Liver (tissue), 9 donors: ENCODE measurements around the gene ZNF2. TPM values are rescaled to one million over a fixed set of nuclear protein-coding genes. Genes with fewer than 3 reads are reported as not detected.

Source experiments
- DNase-seq: peaks from one replicate; pipeline ENCODE4 v3.0.0-alpha.2; 2017; ENCODE audit warnings: low spot score
- H3K27ac ChIP-seq, 2 donors: one replicate each; pipeline ENCODE4 v1.7.0; 2013; ENCODE audit warnings: inconsistent platforms in 2 of 2, low read length in 2 of 2, control low read depth in 1 of 2, low read depth in 1 of 2, mild to moderate bottlenecking in 1 of 2
- H3K27me3 ChIP-seq, 4 donors: one replicate each; pipeline versions ENCODE4 v1.6.1 to v1.7.0; 2013; ENCODE audit warnings: low read length in 3 of 4, inconsistent platforms in 1 of 4, mild to moderate bottlenecking in 1 of 4, moderate library complexity in 1 of 4; ENCODE audit not compliant: control insufficient read depth in 4 of 4, insufficient read depth in 4 of 4
- H3K36me3 ChIP-seq, 4 donors: one replicate each; pipeline versions ENCODE4 v1.6.1 to v1.7.0; 2013; ENCODE audit warnings: low read length in 3 of 4, mild to moderate bottlenecking in 3 of 4, low read depth in 1 of 4, moderate library complexity in 1 of 4; ENCODE audit not compliant: control insufficient read depth in 4 of 4, insufficient read depth in 3 of 4
- H3K4me1 ChIP-seq, 4 donors: one replicate each; pipeline versions ENCODE4 v1.6.1 to v1.7.0; 2013; ENCODE audit warnings: low read length in 3 of 4, mild to moderate bottlenecking in 3 of 4, moderate library complexity in 1 of 4; ENCODE audit not compliant: control insufficient read depth in 4 of 4, insufficient read depth in 4 of 4
- H3K4me3 ChIP-seq, 3 donors: one replicate each; pipeline versions ENCODE4 v1.6.1 to v1.7.0; 2013; ENCODE audit warnings: low read length in 3 of 3, control low read depth in 1 of 3, low read depth in 1 of 3, mild to moderate bottlenecking in 1 of 3
- H3K9ac ChIP-seq, 2 donors: one replicate each; pipeline ENCODE4 v1.7.0; 2013; ENCODE audit warnings: low read length in 2 of 2, mild to moderate bottlenecking in 2 of 2, moderate library complexity in 2 of 2, control low read depth in 1 of 2, low read depth in 1 of 2
- H3K9me3 ChIP-seq, 4 donors: one replicate each; pipeline versions ENCODE4 v1.6.1 to v1.7.0; 2013; ENCODE audit warnings: low read length in 3 of 4; ENCODE audit not compliant: control insufficient read depth in 4 of 4
- FOXA1 ChIP-seq: IDR thresholded peaks from 2 replicates; pipeline ENCODE4 v1.6.1; 2016; ENCODE audit warnings: antibody characterized with exemption
- FOXA2 ChIP-seq: IDR thresholded peaks from 2 replicates; pipeline ENCODE4 v1.6.1; 2016; ENCODE audit warnings: antibody characterized with exemption
- GABPA ChIP-seq, 2 donors: IDR thresholded peaks in 1 of 2; conservative IDR thresholded peaks in 1 of 2; 2 replicates each; pipeline ENCODE4 v1.6.1; 2016; ENCODE audit warnings: antibody characterized with exemption in 2 of 2, mild to moderate bottlenecking in 1 of 2, moderate library complexity in 1 of 2
- JUND ChIP-seq, 2 donors: IDR thresholded peaks; 2 replicates each; pipeline ENCODE4 v1.6.1; 2016; ENCODE audit warnings: antibody characterized with exemption in 2 of 2
- NR2F2 ChIP-seq: IDR thresholded peaks from 2 replicates; pipeline ENCODE4 v1.6.1; 2016; ENCODE audit warnings: antibody characterized with exemption
- RXRA ChIP-seq, 2 donors: IDR thresholded peaks; 2 replicates each; pipeline ENCODE4 v1.6.1; 2017 to 2018; ENCODE audit warnings: antibody characterized with exemption in 2 of 2, mild to moderate bottlenecking in 1 of 2
- YY1 ChIP-seq: IDR thresholded peaks from 2 replicates; pipeline ENCODE4 v1.6.1; 2016; ENCODE audit warnings: antibody characterized with exemption, mild to moderate bottlenecking
- WGBS: extraction: QIAGEN DNeasy Blood & Tissue Kit; methylation state at CpG from one replicate; pipeline ENCODE4 v1.1.7; 2013; 5-methylcytosine and 5-hydroxymethylcytosine counted together
- polyA plus RNA-seq, 2 donors: library from polyadenylated mRNA; stranded (reverse) in 1 of 2; unstranded in 1 of 2; fragments of 200-250 nt in 1 of 2; fragments of >200 nt in 1 of 2; fragmentation: Nextera tagmentation in 1 of 2; extraction: Ambion mirVana in 1 of 2; gene quantifications; one replicate each; pipeline versions ENCODE4 v1.2.1 to v1.2.3, GENCODE V29; 2013 to 2015
- total RNA-seq, 2 donors: library from RNA; depleted of rRNA; stranded (reverse); fragments of >200 nt; gene quantifications; one replicate each; pipeline ENCODE4 v1.2.3, GENCODE V29; 2014
- TF ChIP-seq, protein P1 (sequence below): IDR thresholded peaks from 2 replicates; pipeline ENCODE4 v1.6.1; 2016; ENCODE audit warnings: antibody characterized with exemption, mild to moderate bottlenecking
- TF ChIP-seq, protein P2 (sequence below): IDR thresholded peaks from 2 replicates; pipeline ENCODE4 v1.6.1; 2016; ENCODE audit warnings: antibody characterized with exemption
- TF ChIP-seq, protein P3 (sequence below): IDR thresholded peaks from 2 replicates; pipeline ENCODE4 v1.6.1; 2016; ENCODE audit warnings: antibody characterized with exemption
- TF ChIP-seq, protein P4 (sequence below): fragments of 150-350 bp; IDR thresholded peaks from 2 replicates; pipeline ENCODE4 v1.5.1; 2017; ENCODE audit warnings: improper control_type of control experiment, low read depth, low read length; ENCODE audit not compliant: missing input control
- TF ChIP-seq, protein P5 (sequence below): IDR thresholded peaks from 2 replicates; pipeline ENCODE4 v1.6.1; 2016; ENCODE audit warnings: antibody characterized with exemption
- donor health status: healthy.
- donor health status: healthy.
- donor health status: healthy.
- donor health status: healthy.
- donor health status: healthy.

Gene ZNF2
- total and polyA plus RNA-seq, 4 donors, result 1.0 to 3.0 (median 1.8) TPM

DNA sequence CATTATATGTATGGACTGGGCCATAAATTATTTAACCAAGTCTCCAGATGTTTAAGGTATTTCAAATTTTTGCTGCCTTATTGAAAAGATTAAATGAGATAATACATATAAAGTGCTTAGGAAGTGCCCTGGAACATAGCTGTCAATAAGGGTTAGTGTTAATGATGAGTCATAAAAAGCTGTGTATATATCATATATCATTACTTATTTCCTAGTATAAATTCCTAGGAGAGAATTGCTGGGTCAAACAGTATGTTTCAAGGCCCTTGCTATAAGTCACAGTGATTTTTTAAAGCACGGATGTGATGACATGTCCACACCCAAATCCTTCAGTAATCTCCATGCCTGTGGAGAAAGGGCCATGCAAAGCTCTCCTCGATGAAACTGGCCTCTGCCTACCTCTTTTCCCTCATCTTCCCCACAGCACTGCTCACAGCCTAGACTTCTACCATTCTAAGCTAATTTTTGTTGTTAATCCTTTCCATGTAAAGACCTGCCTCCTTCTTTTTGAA, 8.5 kb downstream of the ZNF2 start (continued):
- TF ChIP-seq, protein P1, sequence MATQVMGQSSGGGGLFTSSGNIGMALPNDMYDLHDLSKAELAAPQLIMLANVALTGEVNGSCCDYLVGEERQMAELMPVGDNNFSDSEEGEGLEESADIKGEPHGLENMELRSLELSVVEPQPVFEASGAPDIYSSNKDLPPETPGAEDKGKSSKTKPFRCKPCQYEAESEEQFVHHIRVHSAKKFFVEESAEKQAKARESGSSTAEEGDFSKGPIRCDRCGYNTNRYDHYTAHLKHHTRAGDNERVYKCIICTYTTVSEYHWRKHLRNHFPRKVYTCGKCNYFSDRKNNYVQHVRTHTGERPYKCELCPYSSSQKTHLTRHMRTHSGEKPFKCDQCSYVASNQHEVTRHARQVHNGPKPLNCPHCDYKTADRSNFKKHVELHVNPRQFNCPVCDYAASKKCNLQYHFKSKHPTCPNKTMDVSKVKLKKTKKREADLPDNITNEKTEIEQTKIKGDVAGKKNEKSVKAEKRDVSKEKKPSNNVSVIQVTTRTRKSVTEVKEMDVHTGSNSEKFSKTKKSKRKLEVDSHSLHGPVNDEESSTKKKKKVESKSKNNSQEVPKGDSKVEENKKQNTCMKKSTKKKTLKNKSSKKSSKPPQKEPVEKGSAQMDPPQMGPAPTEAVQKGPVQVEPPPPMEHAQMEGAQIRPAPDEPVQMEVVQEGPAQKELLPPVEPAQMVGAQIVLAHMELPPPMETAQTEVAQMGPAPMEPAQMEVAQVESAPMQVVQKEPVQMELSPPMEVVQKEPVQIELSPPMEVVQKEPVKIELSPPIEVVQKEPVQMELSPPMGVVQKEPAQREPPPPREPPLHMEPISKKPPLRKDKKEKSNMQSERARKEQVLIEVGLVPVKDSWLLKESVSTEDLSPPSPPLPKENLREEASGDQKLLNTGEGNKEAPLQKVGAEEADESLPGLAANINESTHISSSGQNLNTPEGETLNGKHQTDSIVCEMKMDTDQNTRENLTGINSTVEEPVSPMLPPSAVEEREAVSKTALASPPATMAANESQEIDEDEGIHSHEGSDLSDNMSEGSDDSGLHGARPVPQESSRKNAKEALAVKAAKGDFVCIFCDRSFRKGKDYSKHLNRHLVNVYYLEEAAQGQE, result no peak
- TF ChIP-seq, protein P2, sequence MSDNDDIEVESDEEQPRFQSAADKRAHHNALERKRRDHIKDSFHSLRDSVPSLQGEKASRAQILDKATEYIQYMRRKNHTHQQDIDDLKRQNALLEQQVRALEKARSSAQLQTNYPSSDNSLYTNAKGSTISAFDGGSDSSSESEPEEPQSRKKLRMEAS, result no peak

DNA sequence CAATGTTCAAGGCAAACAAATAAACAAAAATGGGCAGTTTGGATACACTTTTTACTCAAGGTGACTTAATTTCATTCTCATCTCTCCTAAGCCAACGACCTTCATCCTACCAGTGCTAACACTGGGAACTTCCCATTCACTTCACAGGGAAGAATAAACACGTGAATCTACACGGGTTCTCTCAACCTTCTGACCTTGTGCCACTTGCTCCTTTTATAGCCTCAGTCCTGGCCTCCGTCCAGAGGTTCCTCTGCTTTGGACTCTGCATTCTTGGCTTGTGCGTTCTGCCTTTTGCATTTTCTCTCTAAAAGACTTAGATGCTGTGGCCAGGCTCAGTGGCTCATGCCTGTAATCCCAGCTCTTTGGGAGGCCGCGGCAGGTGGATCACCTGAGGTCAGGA, 13.8 kb downstream of the ZNF2 start:
- WGBS, result 63% methylated on average over 7 of the region's 7 CpGs
- Histone ChIP-seq H3K36me3 (peaks cover 8 to 58% (median 33%) of the 10 kb centered on the region in 4 donors), H3K27ac (no peak overlapping the region), H3K9ac (no peak overlapping the region), H3K27me3 (no peaks in the 10 kb centered on the region), H3K4me1 (no peaks in the 10 kb centered on the region), H3K4me3 (no peak overlapping the region), H3K9me3 (peaks cover 9 to 23% (median 19%) of the 10 kb centered on the region in 4 donors)
- TF ChIP-seq NR2F2 (no peak), JUND (IDR thresholded peaks at IDR 0.05) (no peak), FOXA2 (no peak), FOXA1 (no peak), YY1 (no peak), RXRA (IDR thresholded peaks at IDR 0.05) (no peak), GABPA (IDR thresholded peaks at IDR 0.05 in 1 of 2, conservative IDR thresholded peaks at IDR 0.05 in 1 of 2) (no peak)
- TF ChIP-seq, protein P3, sequence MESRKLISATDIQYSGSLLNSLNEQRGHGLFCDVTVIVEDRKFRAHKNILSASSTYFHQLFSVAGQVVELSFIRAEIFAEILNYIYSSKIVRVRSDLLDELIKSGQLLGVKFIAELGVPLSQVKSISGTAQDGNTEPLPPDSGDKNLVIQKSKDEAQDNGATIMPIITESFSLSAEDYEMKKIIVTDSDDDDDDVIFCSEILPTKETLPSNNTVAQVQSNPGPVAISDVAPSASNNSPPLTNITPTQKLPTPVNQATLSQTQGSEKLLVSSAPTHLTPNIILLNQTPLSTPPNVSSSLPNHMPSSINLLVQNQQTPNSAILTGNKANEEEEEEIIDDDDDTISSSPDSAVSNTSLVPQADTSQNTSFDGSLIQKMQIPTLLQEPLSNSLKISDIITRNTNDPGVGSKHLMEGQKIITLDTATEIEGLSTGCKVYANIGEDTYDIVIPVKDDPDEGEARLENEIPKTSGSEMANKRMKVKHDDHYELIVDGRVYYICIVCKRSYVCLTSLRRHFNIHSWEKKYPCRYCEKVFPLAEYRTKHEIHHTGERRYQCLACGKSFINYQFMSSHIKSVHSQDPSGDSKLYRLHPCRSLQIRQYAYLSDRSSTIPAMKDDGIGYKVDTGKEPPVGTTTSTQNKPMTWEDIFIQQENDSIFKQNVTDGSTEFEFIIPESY, result no peak
- TF ChIP-seq, protein P4, sequence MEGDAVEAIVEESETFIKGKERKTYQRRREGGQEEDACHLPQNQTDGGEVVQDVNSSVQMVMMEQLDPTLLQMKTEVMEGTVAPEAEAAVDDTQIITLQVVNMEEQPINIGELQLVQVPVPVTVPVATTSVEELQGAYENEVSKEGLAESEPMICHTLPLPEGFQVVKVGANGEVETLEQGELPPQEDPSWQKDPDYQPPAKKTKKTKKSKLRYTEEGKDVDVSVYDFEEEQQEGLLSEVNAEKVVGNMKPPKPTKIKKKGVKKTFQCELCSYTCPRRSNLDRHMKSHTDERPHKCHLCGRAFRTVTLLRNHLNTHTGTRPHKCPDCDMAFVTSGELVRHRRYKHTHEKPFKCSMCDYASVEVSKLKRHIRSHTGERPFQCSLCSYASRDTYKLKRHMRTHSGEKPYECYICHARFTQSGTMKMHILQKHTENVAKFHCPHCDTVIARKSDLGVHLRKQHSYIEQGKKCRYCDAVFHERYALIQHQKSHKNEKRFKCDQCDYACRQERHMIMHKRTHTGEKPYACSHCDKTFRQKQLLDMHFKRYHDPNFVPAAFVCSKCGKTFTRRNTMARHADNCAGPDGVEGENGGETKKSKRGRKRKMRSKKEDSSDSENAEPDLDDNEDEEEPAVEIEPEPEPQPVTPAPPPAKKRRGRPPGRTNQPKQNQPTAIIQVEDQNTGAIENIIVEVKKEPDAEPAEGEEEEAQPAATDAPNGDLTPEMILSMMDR, result no peak
- TF ChIP-seq, protein P5, sequence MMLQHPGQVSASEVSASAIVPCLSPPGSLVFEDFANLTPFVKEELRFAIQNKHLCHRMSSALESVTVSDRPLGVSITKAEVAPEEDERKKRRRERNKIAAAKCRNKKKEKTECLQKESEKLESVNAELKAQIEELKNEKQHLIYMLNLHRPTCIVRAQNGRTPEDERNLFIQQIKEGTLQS, result no peak
- TF ChIP-seq, protein P2, result no peak
- DNase-seq, result no peak
